Renal cortical epithelial cell (primary cell): Measurements from ENCODE around the gene CD34. TPM values are rescaled to one million over a fixed set of nuclear protein-coding genes. Genes with fewer than 3 reads are reported as not detected.
"Not testable (repeated sequence)": the region's sequence is repeated elsewhere in the genome, so short reads cannot be mapped to it uniquely, and the experiment has no call there.

Experiments used
- DNase-seq: peaks from one replicate; pipeline ENCODE4 v3.0.0-alpha.2; 2011; ENCODE audit warnings: low read depth
- total RNA-seq: library from RNA; depleted of rRNA; stranded (reverse); fragments of >200 nt; gene quantifications from 2 replicates; pipeline ENCODE4 v1.2.3, GENCODE V29; 2014

Gene CD34
- total RNA-seq, 1 donor from 2014 or later = 0.35 TPM

DNA sequence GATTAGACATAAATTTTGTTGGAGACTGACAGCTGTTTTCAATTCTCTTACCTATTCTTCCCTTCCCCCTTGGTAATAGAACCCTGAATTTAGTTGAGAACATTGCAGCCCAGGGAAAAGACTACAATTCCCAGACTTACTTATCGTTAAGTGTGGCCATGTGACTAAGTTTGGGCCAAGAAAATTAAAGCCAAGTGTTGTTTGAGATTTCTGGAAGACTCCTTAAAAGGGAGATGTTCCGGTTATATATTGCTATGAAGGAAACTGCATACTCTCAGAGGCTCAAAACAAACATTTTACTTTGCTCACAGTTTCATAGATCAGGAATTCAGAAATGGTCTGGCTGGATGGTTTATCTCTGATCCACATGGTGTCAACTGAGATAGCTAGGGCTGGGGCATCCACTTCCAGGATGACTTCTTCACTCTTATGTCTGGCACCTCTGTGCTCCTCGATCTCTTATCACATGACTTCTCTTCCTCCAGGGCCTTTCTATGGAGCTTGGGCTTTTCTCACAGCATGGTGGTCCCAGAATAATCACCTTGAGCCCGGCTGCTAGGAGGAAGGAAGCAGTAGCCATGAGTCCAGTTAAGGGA lies 22.4 kb upstream of the CD34 start:
- no peak for DNase-seq

- DNase-seq = no peak
Measured at GRCh38 chr1:207926984-207927383, 16.1 kb upstream of the CD34 start.

DNA sequence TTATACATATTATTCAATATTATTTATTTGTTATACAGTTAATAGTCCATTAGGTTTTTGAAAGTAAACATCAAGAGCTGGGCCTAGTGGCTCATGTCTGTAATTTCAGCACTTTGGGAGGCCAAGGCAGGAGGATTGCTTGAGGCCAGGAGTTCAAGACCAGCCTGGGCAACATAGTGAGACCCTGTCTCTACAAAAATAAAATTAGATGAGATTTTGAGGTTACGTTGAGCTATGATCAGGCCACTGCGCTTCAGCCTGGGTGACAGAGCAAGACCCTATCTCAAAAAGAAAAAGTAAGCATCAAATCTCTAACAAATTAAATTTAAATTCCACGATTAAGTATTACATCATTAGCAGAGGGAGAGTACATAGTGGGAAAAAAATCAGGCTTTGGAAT lies 15.0 kb upstream of the CD34 start:
- DNase-seq = not testable (repeated sequence)

DNA sequence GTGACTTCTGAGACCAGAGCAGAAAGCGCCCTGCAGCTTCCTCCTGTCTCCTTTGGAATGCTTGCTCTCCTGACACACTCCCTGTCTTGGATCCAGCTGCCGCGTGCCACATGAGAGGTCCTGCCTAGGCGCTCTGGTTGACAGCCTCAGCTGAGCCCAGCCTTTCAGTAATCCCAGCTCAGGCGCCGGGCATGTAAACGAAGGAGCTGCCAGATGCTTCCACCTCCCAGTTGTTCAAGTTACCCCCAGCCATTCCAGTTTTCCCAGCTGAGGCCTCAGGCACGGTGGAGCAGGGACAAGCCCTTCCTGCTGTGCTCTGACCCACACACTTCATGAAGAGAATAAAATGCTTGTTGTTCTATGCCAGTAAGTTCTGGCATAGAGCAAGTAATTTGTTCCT lies 14.3 kb upstream of the CD34 start:
- DNase-seq = peak; percentile 31

DNA sequence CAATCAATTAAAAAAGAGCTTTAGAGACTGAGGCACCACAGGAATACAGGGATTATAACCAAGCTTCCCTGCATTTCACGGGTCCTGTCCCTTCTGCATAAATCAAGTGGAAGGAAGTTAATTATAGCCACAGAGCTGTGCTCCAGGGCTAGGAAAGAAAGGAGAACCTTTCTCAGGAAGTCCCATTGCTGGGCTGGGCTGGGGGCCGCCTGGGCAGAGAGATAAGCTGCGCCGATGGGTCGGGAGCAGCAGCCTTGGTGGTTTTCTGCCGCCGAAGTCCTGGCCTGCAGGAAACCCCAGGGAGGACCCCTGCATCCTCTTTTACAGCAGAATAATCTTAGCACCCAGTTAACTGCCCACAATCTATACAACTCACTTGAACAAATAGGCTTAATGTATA lies 12.6 kb upstream of the CD34 start:
- DNase-seq = no peak

GRCh38 chr1:207923121-207923520 lies 12.2 kb upstream of the CD34 start:
- no peak for DNase-seq

- DNase-seq = no peak
Measured at GRCh38 chr1:207922554-207922953, 11.6 kb upstream of the CD34 start.

- no peak for DNase-seq
Measured at GRCh38 chr1:207921321-207921720, 10.4 kb upstream of the CD34 start.

GRCh38 chr1:207920444-207921021 lies 9.6 kb upstream of the CD34 start:
- DNase-seq = no peak

- DNase-seq = no peak
Measured at GRCh38 chr1:207919523-207920170, 8.7 kb upstream of the CD34 start.

- DNase-seq = no peak
Measured at GRCh38 chr1:207918581-207918980, 7.7 kb upstream of the CD34 start.

DNA sequence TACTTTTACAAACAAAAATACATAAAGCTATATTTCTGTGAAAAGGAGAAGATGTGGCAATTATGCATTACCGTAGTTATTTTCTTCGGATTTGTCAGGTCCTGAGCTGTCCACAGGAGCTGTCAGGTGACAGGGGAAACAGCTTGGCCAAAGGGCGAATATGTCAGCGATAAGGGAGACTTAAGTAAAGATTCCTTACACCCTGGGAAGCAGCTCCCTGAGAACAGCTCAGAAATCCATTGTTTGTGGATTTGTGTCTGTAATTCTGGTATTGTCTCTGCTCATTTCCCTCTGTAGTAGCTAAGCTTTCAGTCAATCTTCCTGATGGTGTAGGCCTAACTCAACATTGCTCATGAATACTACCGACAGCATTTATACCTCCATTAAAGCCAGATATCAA lies 7.1 kb upstream of the CD34 start:
- no peak for DNase-seq

- DNase-seq = no peak
Measured at GRCh38 chr1:207917080-207917479, 6.2 kb upstream of the CD34 start.

DNA sequence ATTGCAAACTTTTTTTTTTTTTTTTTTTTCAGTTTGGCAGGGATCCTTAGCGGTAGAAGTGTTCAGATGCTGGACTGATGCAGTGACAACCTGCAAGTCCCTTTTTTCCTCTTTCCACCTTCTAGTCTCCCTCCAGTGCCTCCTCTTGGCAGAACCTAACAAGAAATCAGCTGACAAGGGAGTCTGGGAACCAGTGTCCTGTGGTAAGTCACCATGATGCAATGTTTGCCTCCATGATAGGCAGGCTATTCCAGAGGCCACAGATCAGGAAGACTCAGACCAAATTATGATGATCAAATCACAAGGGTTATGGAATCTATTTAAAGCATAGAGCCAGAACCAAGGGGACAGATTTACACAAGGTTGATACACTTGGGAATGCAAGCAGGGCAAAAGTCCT lies 3.0 kb upstream of the CD34 start:
- DNase-seq = peak; percentile 59

DNA sequence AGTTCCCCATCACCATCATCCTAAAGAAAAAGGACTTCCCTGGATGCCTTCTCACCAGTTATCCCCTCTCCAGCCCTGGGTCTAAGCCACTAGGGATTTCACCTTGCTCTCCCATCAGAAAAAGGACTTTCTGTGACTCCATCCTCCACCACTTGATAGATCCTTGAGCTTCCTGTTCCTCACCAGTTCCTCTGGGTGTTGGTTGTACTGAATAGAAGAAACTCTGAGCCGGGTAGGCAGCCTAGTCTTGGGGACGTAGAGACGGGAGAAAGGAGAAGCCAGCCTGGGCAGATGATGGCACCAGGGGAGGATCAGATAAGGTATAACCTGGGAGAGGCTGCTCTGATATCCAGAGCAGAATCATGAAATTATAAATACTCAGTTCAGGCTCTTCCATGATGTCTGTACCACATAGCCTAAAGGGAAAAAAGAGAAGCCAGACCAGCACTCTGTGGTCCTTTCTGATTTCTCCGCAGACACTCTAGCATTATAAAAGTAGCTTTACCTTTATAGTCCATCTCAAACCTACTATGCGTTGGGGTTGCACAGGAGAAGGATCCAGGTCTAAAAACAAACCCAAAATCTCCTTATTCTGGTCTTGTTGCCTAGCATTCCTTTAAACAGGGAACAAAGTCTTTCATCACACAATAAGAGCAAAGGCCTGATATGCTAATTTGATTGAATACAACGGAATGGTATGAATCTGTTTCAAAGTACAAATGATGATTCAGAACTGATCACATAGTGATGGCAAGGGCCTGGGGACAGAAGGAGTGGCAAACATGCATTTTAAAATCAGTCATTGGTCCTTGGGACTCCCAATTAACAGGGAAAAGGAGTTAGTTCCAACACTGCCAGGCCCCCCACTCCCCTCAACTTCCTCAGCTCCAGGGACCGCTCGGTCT lies 1.2 kb upstream of the CD34 start:
- peak; percentile 40 for DNase-seq

- no peak for DNase-seq
Measured at GRCh38 chr1:207909687-207910086, 1.2 kb downstream of the CD34 start.

DNA sequence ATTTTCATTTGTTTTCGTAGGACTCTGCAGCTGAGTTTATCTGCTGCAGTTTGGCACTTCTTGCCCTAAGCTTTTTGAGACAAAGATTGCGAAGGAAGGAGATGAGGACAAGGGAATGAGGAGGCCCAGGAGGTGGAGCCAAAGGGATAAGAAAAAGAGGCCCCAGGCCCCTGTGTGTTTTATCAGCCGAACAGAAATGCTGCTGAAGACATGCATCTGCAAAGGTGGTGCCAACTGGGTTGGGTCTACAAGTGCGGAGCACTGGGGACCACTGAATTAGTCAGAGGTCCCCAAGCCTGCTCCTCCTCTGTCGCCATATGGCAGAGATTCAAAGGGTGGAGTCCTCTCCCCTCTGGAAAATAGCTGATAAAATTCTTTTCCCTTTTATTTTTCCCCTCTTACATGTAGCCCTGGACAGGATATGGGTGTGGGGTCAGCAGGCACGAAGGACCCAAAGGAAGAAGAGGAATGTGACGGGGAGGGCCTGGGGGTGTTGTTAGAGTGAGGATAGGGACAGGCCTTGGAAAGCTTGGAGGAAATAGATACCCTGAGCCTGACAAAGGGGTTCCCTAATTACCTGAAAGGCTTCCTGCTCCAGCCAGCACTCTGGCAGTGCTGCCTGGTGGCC lies 2.7 kb downstream of the CD34 start:
- no peak for DNase-seq

- no peak for DNase-seq
Measured at GRCh38 chr1:207904391-207904790, 6.5 kb downstream of the CD34 start.

DNA sequence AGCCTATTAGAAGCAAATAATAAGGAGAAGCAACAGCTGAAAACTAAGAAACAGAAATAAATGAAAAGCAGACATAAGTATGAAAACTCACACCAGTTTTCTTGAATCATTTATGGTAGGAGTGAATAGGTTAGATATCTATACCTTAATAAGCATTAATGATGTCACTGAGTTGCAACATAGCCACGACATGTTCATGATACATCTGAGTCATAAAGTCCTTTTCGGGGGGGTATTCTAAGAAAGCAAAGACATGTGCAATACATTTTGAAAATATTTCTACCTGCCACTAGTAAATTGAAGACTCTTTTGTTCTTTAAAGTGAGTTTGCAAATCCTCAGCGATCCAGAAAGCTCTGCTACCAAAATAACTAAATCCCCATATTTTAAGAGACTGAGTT lies 7.2 kb downstream of the CD34 start:
- no peak for DNase-seq

- no peak for DNase-seq
Measured at GRCh38 chr1:207903053-207903452, 7.9 kb downstream of the CD34 start.

DNA sequence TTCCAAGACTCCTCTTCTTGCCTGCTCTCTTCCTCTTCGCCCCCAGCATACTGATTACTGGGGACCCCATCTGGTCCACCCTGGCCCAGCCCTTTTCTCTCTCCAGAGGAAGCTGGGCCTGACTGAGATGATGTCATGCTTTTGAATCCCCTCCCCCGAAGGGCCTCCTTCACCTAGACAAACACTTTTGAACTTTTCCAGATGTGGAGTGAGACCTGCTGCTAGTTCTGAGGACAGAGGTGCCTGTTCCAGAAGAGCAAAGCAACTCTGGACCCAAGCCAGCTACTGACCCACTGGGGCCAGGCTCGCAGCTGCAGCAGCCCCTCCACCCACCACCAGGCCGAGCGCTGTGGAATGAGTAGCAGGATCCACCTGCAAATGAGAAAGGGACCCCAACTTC lies 8.4 kb downstream of the CD34 start:
- no peak for DNase-seq

GRCh38 chr1:207901041-207901653 lies 9.8 kb downstream of the CD34 start:
- DNase-seq = no peak
